ENCODE measurements around the gene PLSCR2. TPM values are rescaled to one million over a fixed set of nuclear protein-coding genes. Genes with fewer than 3 reads are reported as not detected.
"Not testable (repeated sequence)": the region's sequence is repeated elsewhere in the genome, so short reads cannot be mapped to it uniquely, and the experiment has no call there.

PLSCR2 gene
- total and polyA plus RNA-seq, 8 donors = 0.30 to 1.2 (median 0.69) TPM

GRCh38 chr3:146449076-146449475 is 20.3 kb downstream of the PLSCR2 start:
- TF ChIP-seq CTCF (IDR thresholded peaks at IDR 0.05) = no peak
- Histone ChIP-seq H3K4me3 (no peak overlapping the region), H3K36me3 (no peaks in the 10 kb centered on the region), H3K4me1 (no peaks in the 10 kb centered on the region), H3K27ac (no peak overlapping the region), H3K27me3 (no peaks in the 10 kb centered on the region), H3K9me3 (no peaks in the 10 kb centered on the region)
- intact Hi-C loops (cut with DNase I) = no loop called here
- no peak for DNase-seq
- no peak for ATAC-seq
- no peak for FAIRE-seq
- WGBS, 2 donors = 83 to 89% methylated on average over 1 of the region's 1 CpG

- H3K9me3 ChIP-seq = no peaks in the 10 kb centered on the region
- no peaks in the 10 kb centered on the region for H3K27me3 ChIP-seq
- intact Hi-C loops (cut with DNase I) = no loop called here
- no peaks in the 10 kb centered on the region for H3K36me3 ChIP-seq
- 95 to 100% methylated on average over 1 of the region's 1 CpG for WGBS, 2 donors
- FAIRE-seq (no peak), DNase-seq (no peak), ATAC-seq (no peak)
- no peaks in the 10 kb centered on the region for H3K4me1 ChIP-seq
- H3K27ac ChIP-seq = no peak overlapping the region
- TF ChIP-seq CTCF (IDR thresholded peaks at IDR 0.05) = no peak
- H3K4me3 ChIP-seq = no peak overlapping the region
These were observed 23.3 kb downstream of the PLSCR2 start for GRCh38 chr3:146446026-146446425.

- H3K9me3 ChIP-seq; intact Hi-C loops (cut with DNase I); FAIRE-seq; H3K4me1 ChIP-seq; DNase-seq; H3K4me3 ChIP-seq; H3K27me3 ChIP-seq; H3K36me3 ChIP-seq; H3K27ac ChIP-seq; ATAC-seq: not testable (repeated sequence)
- WGBS, 2 donors = 86 to 87% methylated on average over 5 of the region's 5 CpGs
These were observed 29.1 kb downstream of the PLSCR2 start for GRCh38 chr3:146440310-146440709.

- 92 to 94% methylated on average over 1 of the region's 1 CpG for WGBS, 2 donors
- Histone ChIP-seq H3K4me3 (no peak overlapping the region), H3K4me1 (no peaks in the 10 kb centered on the region), H3K27me3 (no peaks in the 10 kb centered on the region), H3K27ac (no peak overlapping the region), H3K9me3 (no peaks in the 10 kb centered on the region), H3K36me3 (no peaks in the 10 kb centered on the region)
- intact Hi-C loops (cut with DNase I) = no loop called here
- DNase-seq = no peak
- no peak for ATAC-seq
- no peak for FAIRE-seq
- TF ChIP-seq CTCF (IDR thresholded peaks at IDR 0.05) = no peak
These were observed 37.3 kb downstream of the PLSCR2 start for GRCh38 chr3:146432066-146432465.

DNA sequence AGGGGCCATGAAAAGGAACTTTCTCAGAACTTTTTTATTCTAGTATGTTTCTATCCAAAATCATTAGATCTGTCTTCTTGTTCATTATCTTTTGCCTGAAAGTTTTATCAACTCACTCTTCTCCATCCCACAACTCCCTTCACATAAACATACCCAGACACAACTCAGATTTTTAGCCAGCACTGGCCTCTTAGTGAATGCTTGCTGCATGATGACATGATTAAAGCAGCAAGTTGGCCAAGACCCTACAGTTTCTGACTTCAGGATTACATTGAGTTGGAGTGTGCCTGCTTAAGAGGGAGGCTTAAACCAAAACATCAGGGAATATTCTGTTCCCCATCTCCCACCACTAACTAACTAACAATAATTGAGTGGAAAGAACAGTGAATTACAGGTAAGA is 38.1 kb downstream of the PLSCR2 start:
- DNase-seq (no peak), ATAC-seq (no peak), FAIRE-seq (no peak)
- Histone ChIP-seq H3K27ac (no peak overlapping the region), H3K4me1 (no peaks in the 10 kb centered on the region), H3K27me3 (no peaks in the 10 kb centered on the region), H3K4me3 (no peak overlapping the region), H3K36me3 (no peaks in the 10 kb centered on the region), H3K9me3 (no peaks in the 10 kb centered on the region)
- no peak for TF ChIP-seq CTCF (IDR thresholded peaks at IDR 0.05)
- intact Hi-C loops (cut with DNase I) = no loop called here

- no peaks in the 10 kb centered on the region for H3K9me3 ChIP-seq
- no peak for FAIRE-seq
- H3K4me3 ChIP-seq = no peak overlapping the region
- H3K27ac ChIP-seq = no peak overlapping the region
- intact Hi-C loops (cut with DNase I) = no loop called here
- no peaks in the 10 kb centered on the region for H3K4me1 ChIP-seq
- DNase-seq = no peak
- no peaks in the 10 kb centered on the region for H3K27me3 ChIP-seq
- WGBS, 2 donors = 86 to 93% methylated on average over 1 of the region's 1 CpG
- H3K36me3 ChIP-seq = no peaks in the 10 kb centered on the region
- TF ChIP-seq CTCF (IDR thresholded peaks at IDR 0.05) = no peak
- ATAC-seq = no peak
These were observed 44.0 kb downstream of the PLSCR2 start for GRCh38 chr3:146425341-146425740.

Data from pancreas (tissue), 10 donors.